Ovary (tissue), 3 donors: ENCODE results near the gene FOXP1.

Experiments used
- EP300 ChIP-seq: sonication (generic); formaldehyde crosslinking; IDR thresholded peaks from one replicate; pipeline ENCODE4 v1.6.1; 2017; ENCODE audit warnings: antibody characterized with exemption
- POLR2A ChIP-seq: fragments of 450-650 bp; IDR thresholded peaks from one replicate; pipeline ENCODE4 v1.6.1; 2017; ENCODE audit warnings: antibody characterized with exemption, mild to moderate bottlenecking, moderate library complexity
- TF ChIP-seq, protein P1 (sequence below), 3 donors: fragments of 450-650 bp in 2 of 3; fragments of 200-600 bp in 1 of 3; IDR thresholded peaks; one replicate each; pipeline versions ENCODE4 v1.5.1 to v1.8.0; 2016 to 2022; ENCODE audit warnings: antibody characterized with exemption in 3 of 3, mild to moderate bottlenecking in 1 of 3
- donor health status: DM: no; HTN: no; CAD: no.

DNA sequence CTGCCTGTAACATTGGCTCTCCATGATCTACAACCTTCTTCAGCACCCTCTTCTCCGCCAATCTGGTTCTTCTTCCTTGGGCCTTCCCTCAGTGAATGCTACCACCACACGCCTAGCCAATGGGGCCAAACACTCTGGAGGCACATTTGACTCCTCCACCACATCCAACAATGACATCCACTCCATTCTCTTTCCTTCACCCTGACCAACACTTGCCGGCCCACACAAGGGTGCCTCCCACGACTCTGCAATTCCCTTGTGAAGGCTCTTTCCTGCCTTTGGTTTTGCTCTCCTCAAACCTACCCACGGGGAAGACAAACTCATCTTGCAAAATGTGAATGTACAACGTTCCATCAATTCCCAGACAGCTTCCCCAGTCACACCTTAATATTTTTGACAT is 263.8 kb downstream of the FOXP1 start:
- TF ChIP-seq, protein P1, sequence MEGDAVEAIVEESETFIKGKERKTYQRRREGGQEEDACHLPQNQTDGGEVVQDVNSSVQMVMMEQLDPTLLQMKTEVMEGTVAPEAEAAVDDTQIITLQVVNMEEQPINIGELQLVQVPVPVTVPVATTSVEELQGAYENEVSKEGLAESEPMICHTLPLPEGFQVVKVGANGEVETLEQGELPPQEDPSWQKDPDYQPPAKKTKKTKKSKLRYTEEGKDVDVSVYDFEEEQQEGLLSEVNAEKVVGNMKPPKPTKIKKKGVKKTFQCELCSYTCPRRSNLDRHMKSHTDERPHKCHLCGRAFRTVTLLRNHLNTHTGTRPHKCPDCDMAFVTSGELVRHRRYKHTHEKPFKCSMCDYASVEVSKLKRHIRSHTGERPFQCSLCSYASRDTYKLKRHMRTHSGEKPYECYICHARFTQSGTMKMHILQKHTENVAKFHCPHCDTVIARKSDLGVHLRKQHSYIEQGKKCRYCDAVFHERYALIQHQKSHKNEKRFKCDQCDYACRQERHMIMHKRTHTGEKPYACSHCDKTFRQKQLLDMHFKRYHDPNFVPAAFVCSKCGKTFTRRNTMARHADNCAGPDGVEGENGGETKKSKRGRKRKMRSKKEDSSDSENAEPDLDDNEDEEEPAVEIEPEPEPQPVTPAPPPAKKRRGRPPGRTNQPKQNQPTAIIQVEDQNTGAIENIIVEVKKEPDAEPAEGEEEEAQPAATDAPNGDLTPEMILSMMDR (IDR thresholded peaks at IDR 0.05) = no peak
- TF ChIP-seq POLR2A (no peak), EP300 (no peak)
